ENCODE measurements around the gene NCCRP1.

The NCCRP1 gene

GRCh38 chr19:39192846-39193245, 3.9 kb upstream of the NCCRP1 start:
- no peak overlapping the region for H3K4me2 ChIP-seq (ENCODE audit: low read depth, low read length, poor library complexity, severe bottlenecking)
- H4K20me1 ChIP-seq (ENCODE audit: insufficient read depth, low read length, poor library complexity, severe bottlenecking) = no peaks in the 10 kb centered on the region
- H3K4me3 ChIP-seq (ENCODE audit: low read length, poor library complexity, severe bottlenecking) = no peak overlapping the region
- H3K4me1 ChIP-seq (ENCODE audit: insufficient read depth, low read length, poor library complexity, severe bottlenecking) = peaks cover 5% of the 10 kb centered on the region
- TF ChIP-seq CTCF (conservative IDR thresholded peaks at IDR 0.05; ENCODE audit: low read length) (no peak), EZH2phosphoT487 (IDR thresholded peaks at IDR 0.05; ENCODE audit: borderline replicate concordance) (no peak)
- H3K79me2 ChIP-seq (ENCODE audit: insufficient read depth, low read length) = no peaks in the 10 kb centered on the region
- no peaks in the 10 kb centered on the region for H3K27me3 ChIP-seq (ENCODE audit: insufficient read depth, low read length, poor library complexity, severe bottlenecking)
- no peaks in the 10 kb centered on the region for H3K36me3 ChIP-seq (ENCODE audit: insufficient read depth, low read length)
- H3F3A ChIP-seq (ENCODE audit: low read depth) = no peaks in the 10 kb centered on the region
- H3K9me3 ChIP-seq (ENCODE audit: insufficient read depth, low read depth, low read length) = no peaks in the 10 kb centered on the region
- H2AFZ ChIP-seq (ENCODE audit: low read length) = no peak overlapping the region
- H3K9me2 ChIP-seq (replicated peaks; ENCODE audit: low read depth, low read length) = no peaks in the 10 kb centered on the region
- H3K9ac ChIP-seq (ENCODE audit: low read depth, low read length, poor library complexity, severe bottlenecking) = no peak overlapping the region

GRCh38 chr19:39193803-39194202, 3.0 kb upstream of the NCCRP1 start:
- peaks cover 5% of the 10 kb centered on the region for H3K4me1 ChIP-seq (ENCODE audit: insufficient read depth, low read length, poor library complexity, severe bottlenecking)
- H2AFZ ChIP-seq (ENCODE audit: low read length) = no peak overlapping the region
- no peak overlapping the region for H3K4me2 ChIP-seq (ENCODE audit: low read depth, low read length, poor library complexity, severe bottlenecking)
- H3K4me3 ChIP-seq (ENCODE audit: low read length, poor library complexity, severe bottlenecking) = no peak overlapping the region
- H3K9me2 ChIP-seq (replicated peaks; ENCODE audit: low read depth, low read length) = no peaks in the 10 kb centered on the region
- H3K27me3 ChIP-seq (ENCODE audit: insufficient read depth, low read length, poor library complexity, severe bottlenecking) = no peaks in the 10 kb centered on the region
- H3F3A ChIP-seq (ENCODE audit: low read depth) = no peaks in the 10 kb centered on the region
- H3K79me2 ChIP-seq (ENCODE audit: insufficient read depth, low read length) = no peaks in the 10 kb centered on the region
- no peak for TF ChIP-seq CTCF (conservative IDR thresholded peaks at IDR 0.05; ENCODE audit: low read length)
- no peak for TF ChIP-seq EZH2phosphoT487 (IDR thresholded peaks at IDR 0.05; ENCODE audit: borderline replicate concordance)
- no peaks in the 10 kb centered on the region for H3K36me3 ChIP-seq (ENCODE audit: insufficient read depth, low read length)
- no peaks in the 10 kb centered on the region for H3K9me3 ChIP-seq (ENCODE audit: insufficient read depth, low read depth, low read length)
- H3K9ac ChIP-seq (ENCODE audit: low read depth, low read length, poor library complexity, severe bottlenecking) = no peak overlapping the region
- no peaks in the 10 kb centered on the region for H4K20me1 ChIP-seq (ENCODE audit: insufficient read depth, low read length, poor library complexity, severe bottlenecking)

GRCh38 chr19:39194832-39195542, 1.8 kb upstream of the NCCRP1 start:
- no peaks in the 10 kb centered on the region for H3K27me3 ChIP-seq (ENCODE audit: insufficient read depth, low read length, poor library complexity, severe bottlenecking)
- no peaks in the 10 kb centered on the region for H3K36me3 ChIP-seq (ENCODE audit: insufficient read depth, low read length)
- H3F3A ChIP-seq (ENCODE audit: low read depth) = no peaks in the 10 kb centered on the region
- no peak for TF ChIP-seq CTCF (conservative IDR thresholded peaks at IDR 0.05; ENCODE audit: low read length)
- no peak for TF ChIP-seq EZH2phosphoT487 (IDR thresholded peaks at IDR 0.05; ENCODE audit: borderline replicate concordance)
- H3K4me2 ChIP-seq (ENCODE audit: low read depth, low read length, poor library complexity, severe bottlenecking) = peak overlapping the region; percentile 18
- no peak overlapping the region for H3K9ac ChIP-seq (ENCODE audit: low read depth, low read length, poor library complexity, severe bottlenecking)
- no peaks in the 10 kb centered on the region for H3K79me2 ChIP-seq (ENCODE audit: insufficient read depth, low read length)
- no peaks in the 10 kb centered on the region for H3K9me2 ChIP-seq (replicated peaks; ENCODE audit: low read depth, low read length)
- H4K20me1 ChIP-seq (ENCODE audit: insufficient read depth, low read length, poor library complexity, severe bottlenecking) = no peaks in the 10 kb centered on the region
- peaks cover 5% of the 10 kb centered on the region for H3K4me1 ChIP-seq (ENCODE audit: insufficient read depth, low read length, poor library complexity, severe bottlenecking)
- H2AFZ ChIP-seq (ENCODE audit: low read length) = peak overlapping the region; percentile 66; the same call in 1 of the 2 replicates
- no peak overlapping the region for H3K4me3 ChIP-seq (ENCODE audit: low read length, poor library complexity, severe bottlenecking)
- no peaks in the 10 kb centered on the region for H3K9me3 ChIP-seq (ENCODE audit: insufficient read depth, low read depth, low read length)

Measured in Loucy (cell line).